Kidney epithelial cell (primary cell): ENCODE measurements around the gene ZNF423. TPM values are rescaled to one million over a fixed set of nuclear protein-coding genes. Genes with fewer than 3 reads are reported as not detected.

Experiments used
- DNase-seq: peaks from one replicate; pipeline ENCODE4 v3.0.0-alpha.2; 2010; ENCODE audit warnings: low read depth
- H3K27me3 ChIP-seq: 2 replicates; pipeline ENCODE4 v1.6.0; 2011; ENCODE audit warnings: low read length; ENCODE audit not compliant: control insufficient read depth, insufficient read depth
- H3K36me3 ChIP-seq: 2 replicates; pipeline ENCODE4 v1.5.1; 2011; ENCODE audit warnings: low read length; ENCODE audit not compliant: control insufficient read depth, insufficient read depth
- H3K4me3 ChIP-seq: 2 replicates; pipeline ENCODE4 v1.5.1; 2011; ENCODE audit warnings: low read depth, mild to moderate bottlenecking, control low read depth, low read length
- CTCF ChIP-seq: IDR thresholded peaks from 2 replicates; pipeline ENCODE4 v1.5.1; 2011; ENCODE audit warnings: mild to moderate bottlenecking, moderate library complexity, low read length, control low read depth, inconsistent platforms; ENCODE audit not compliant: insufficient read depth, poor library complexity, severe bottlenecking
- total RNA-seq: library from RNA; depleted of rRNA; stranded (reverse); fragments of >200 nt; gene quantifications from 2 replicates; pipeline ENCODE4 v1.2.3, GENCODE V29; 2015

The ZNF423 gene
- total RNA-seq, 1 donor from 2014 or later = 3.6 TPM

GRCh38 chr16:49622084-49622390, 233.9 kb downstream of the ZNF423 start:
- H3K27me3 ChIP-seq = no peaks in the 10 kb centered on the region
- TF ChIP-seq CTCF = no peak
- no peak overlapping the region for H3K4me3 ChIP-seq
- no peak for DNase-seq
- H3K36me3 ChIP-seq = no peaks in the 10 kb centered on the region

GRCh38 chr16:49621241-49622083, 234.4 kb downstream of the ZNF423 start:
- TF ChIP-seq CTCF = no peak
- Histone ChIP-seq H3K4me3 (no peak overlapping the region), H3K27me3 (no peaks in the 10 kb centered on the region), H3K36me3 (no peaks in the 10 kb centered on the region)
- DNase-seq = no peak

- DNase-seq = no peak
- Histone ChIP-seq H3K4me3 (no peak overlapping the region), H3K36me3 (no peaks in the 10 kb centered on the region), H3K27me3 (no peaks in the 10 kb centered on the region)
- TF ChIP-seq CTCF = no peak
These were observed 235.1 kb downstream of the ZNF423 start for GRCh38 chr16:49620869-49621240.

GRCh38 chr16:49620158-49620868, 235.6 kb downstream of the ZNF423 start:
- no peaks in the 10 kb centered on the region for H3K36me3 ChIP-seq
- H3K4me3 ChIP-seq = no peak overlapping the region
- peak; percentile 31 for DNase-seq

GRCh38 chr16:49619811-49620157, 236.1 kb downstream of the ZNF423 start:
- no peaks in the 10 kb centered on the region for H3K36me3 ChIP-seq
- DNase-seq = no peak
- H3K4me3 ChIP-seq = no peak overlapping the region
- H3K27me3 ChIP-seq = no peaks in the 10 kb centered on the region
- TF ChIP-seq CTCF = no peak

More at GRCh38 chr16:49620158-49620868, 235.6 kb downstream of the ZNF423 start:
- no peaks in the 10 kb centered on the region for H3K27me3 ChIP-seq
- TF ChIP-seq CTCF = no peak
